Nephron progenitor cell (in vitro differentiated cells): Measurements from ENCODE around the gene COLEC12.

Experiments used
- DNase-seq: peaks from one replicate; pipeline ENCODE4 v3.0.0; 2021
- H3K27ac Mint-ChIP-seq: 2 replicates; pipeline ENCODE4 v1.8.0; 2021; ENCODE audit warnings: mild to moderate bottlenecking, moderate library complexity, mixed read lengths
- H3K27me3 Mint-ChIP-seq: 2 replicates; pipeline ENCODE4 v1.8.0; 2021; ENCODE audit warnings: mild to moderate bottlenecking, low read depth, mixed read lengths; ENCODE audit not compliant: poor library complexity
- H3K36me3 Mint-ChIP-seq: 2 replicates; pipeline ENCODE4 v1.8.0; 2021; ENCODE audit warnings: low read depth, mixed read lengths
- H3K4me1 Mint-ChIP-seq: 2 replicates; pipeline ENCODE4 v1.8.0; 2021; ENCODE audit warnings: mixed read lengths
- H3K4me3 Mint-ChIP-seq: 2 replicates; pipeline ENCODE4 v1.8.0; 2021; ENCODE audit warnings: mild to moderate bottlenecking, moderate library complexity, mixed read lengths
- H3K9me3 Mint-ChIP-seq: 2 replicates; pipeline ENCODE4 v1.8.0; 2021; ENCODE audit warnings: mild to moderate bottlenecking, moderate library complexity, mixed read lengths
- TF ChIP-seq, protein P1 (sequence below): fragments of 200-600 bp; sonication (generic); IDR thresholded peaks from 2 replicates; pipeline ENCODE4 v1.5.0; 2021; ENCODE audit warnings: antibody characterized with exemption

Gene COLEC12

DNA sequence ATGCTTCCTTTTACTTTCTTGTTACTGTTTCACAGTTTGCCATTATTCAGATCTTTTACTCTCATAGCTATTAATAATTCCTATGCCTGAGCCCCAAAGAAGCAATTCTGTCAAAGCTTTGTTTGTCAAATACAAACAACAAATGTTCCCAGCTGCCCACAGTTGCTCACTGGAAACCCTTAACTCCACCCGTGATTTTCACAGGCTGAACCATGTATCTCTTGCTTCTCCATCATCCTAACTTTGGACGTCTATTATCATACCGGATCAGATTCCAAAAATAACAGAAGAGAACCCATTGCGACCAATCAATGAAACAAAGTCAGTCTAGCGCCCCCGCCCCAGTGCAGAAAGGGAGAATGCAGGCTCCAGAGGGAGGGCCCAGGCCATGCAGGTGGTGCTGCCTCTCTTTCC lies 24.2 kb downstream of the COLEC12 start:
- Mint-ChIP-seq H3K36me3 (peaks cover 53% of the 10 kb centered on the region), H3K4me3 (peak overlapping the region; percentile 63)

DNA sequence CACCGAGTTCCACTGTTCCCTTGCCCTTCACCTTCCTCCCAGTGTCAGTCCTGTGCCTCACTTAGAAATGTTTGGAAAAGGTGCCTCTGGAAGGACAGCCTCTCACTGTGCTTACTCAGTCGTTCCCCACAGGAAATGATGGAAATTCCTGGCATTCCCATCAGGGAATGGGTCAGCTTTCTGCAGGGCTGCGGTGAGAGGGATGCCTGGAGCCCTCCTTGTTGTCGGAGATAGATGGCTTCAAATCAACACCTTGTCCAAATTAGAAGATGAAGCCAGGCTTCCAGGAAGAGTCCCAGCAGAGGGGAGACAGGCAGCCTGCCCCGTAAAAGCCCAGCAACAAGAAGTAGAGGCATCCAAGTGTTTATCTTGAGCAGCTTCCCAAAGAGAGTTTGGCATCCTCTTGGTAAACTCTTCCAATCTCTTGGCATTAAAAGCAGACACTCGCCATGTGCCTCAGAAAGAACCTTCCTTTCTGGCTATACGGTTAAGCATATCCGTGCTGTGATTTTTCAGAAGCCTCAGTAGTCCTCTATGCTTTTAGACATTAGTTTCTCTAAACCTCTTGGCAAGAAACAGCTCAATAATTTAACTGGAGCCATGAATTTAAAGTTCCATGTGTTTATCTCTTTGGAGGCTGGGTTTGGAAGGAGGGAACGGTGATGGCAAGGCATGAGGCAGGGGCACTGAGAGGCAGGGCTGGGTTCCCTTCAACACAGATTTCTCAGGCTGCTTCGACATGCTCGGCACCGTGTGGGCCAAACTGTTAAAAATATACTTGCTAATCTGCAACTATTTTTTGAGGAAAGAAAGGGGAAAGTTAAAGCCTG lies 25.1 kb downstream of the COLEC12 start:
- Mint-ChIP-seq H3K9me3 (no peaks in the 10 kb centered on the region), H3K27ac (peak overlapping the region; percentile 98), H3K36me3 (peaks cover 51% of the 10 kb centered on the region), H3K4me3 (peak overlapping the region; percentile 46), H3K4me1 (peaks cover 77% of the 10 kb centered on the region), H3K27me3 (peaks cover 3% of the 10 kb centered on the region)
- peak; percentile 27 for DNase-seq
- TF ChIP-seq, protein P1, sequence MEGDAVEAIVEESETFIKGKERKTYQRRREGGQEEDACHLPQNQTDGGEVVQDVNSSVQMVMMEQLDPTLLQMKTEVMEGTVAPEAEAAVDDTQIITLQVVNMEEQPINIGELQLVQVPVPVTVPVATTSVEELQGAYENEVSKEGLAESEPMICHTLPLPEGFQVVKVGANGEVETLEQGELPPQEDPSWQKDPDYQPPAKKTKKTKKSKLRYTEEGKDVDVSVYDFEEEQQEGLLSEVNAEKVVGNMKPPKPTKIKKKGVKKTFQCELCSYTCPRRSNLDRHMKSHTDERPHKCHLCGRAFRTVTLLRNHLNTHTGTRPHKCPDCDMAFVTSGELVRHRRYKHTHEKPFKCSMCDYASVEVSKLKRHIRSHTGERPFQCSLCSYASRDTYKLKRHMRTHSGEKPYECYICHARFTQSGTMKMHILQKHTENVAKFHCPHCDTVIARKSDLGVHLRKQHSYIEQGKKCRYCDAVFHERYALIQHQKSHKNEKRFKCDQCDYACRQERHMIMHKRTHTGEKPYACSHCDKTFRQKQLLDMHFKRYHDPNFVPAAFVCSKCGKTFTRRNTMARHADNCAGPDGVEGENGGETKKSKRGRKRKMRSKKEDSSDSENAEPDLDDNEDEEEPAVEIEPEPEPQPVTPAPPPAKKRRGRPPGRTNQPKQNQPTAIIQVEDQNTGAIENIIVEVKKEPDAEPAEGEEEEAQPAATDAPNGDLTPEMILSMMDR, result no peak

More for the DNA sequence above, 24.2 kb downstream of the COLEC12 start:
- DNase-seq, result peak; percentile 43
- peak overlapping the region; percentile 98 for H3K27ac Mint-ChIP-seq
- H3K9me3 Mint-ChIP-seq, result no peaks in the 10 kb centered on the region
- TF ChIP-seq, protein P1, result no peak
- peaks cover 3% of the 10 kb centered on the region for H3K27me3 Mint-ChIP-seq
- H3K4me1 Mint-ChIP-seq, result peaks cover 86% of the 10 kb centered on the region

DNA sequence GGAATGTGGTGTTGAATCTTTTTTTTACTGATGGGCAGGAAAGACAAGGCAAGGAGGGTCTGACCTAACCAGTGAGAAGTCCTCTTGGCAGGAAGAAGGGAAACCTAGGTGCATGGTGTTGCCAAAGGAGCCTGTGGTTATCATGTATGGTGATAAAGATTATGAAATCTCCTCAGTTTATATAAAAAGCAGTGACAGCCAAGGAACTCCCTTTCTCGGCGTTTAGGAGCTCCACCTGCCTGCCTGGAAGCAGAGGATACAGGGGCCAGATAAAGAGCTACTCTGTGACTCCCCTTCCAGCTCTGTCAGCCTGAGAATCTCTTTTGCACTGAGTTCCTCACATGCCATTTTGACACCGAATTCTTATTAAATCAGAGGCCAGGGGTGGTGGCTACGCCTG lies 26.1 kb downstream of the COLEC12 start:
- Mint-ChIP-seq H3K4me3 (no peak overlapping the region), H3K36me3 (peaks cover 41% of the 10 kb centered on the region), H3K9me3 (no peaks in the 10 kb centered on the region), H3K4me1 (peaks cover 72% of the 10 kb centered on the region), H3K27me3 (peaks cover 3% of the 10 kb centered on the region), H3K27ac (peak overlapping the region; percentile 81)
- no peak for DNase-seq
- TF ChIP-seq, protein P1, result no peak

DNA sequence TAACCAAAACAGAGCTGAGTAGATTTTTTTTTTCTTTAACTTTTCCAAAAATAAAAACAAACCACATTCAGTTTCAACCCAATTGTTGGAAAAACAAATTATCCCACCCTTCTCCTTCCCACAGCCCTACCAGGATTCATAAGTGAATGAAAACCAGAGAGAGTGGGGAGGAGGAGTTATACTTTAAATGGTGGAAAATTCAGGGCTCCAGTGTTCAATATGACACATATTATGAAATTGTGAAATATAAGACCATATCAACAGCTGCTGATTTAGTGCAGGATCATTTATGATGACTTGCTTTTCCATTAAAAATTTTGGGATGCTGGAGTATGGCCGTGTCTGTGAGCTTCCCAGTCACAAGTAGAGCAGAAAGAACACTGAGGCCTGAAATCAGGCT lies 26.7 kb downstream of the COLEC12 start:
- H3K27me3 Mint-ChIP-seq, result no peaks in the 10 kb centered on the region
- H3K27ac Mint-ChIP-seq, result peak overlapping the region; percentile 67
- no peak for DNase-seq
- TF ChIP-seq, protein P1, result no peak
- H3K36me3 Mint-ChIP-seq, result peaks cover 35% of the 10 kb centered on the region
- H3K9me3 Mint-ChIP-seq, result no peaks in the 10 kb centered on the region
- no peak overlapping the region for H3K4me3 Mint-ChIP-seq
- H3K4me1 Mint-ChIP-seq, result peaks cover 72% of the 10 kb centered on the region

DNA sequence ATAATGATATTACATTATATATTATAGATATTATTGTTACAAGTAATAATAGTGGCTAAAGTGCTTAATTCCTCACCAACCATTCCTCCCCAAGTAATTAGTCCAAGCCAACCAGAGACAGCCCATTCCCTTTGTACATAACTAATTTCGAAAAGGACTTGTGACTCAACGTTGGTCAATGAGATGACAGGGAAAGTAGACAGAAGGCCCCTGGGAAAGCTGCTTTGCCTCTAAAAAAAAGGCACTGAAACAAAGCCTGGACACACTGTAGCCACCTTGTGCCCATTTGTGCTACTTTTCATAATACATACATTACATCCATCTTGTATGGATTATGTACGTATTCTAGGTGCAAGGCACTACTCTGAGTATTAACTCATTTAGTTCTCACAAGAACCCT lies 28.8 kb downstream of the COLEC12 start:
- TF ChIP-seq, protein P1, result no peak
- Mint-ChIP-seq H3K4me1 (peaks cover 70% of the 10 kb centered on the region), H3K36me3 (peaks cover 19% of the 10 kb centered on the region), H3K9me3 (no peaks in the 10 kb centered on the region), H3K27me3 (no peaks in the 10 kb centered on the region), H3K4me3 (no peak overlapping the region), H3K27ac (peak overlapping the region; percentile 45)
- no peak for DNase-seq
